Brain microvascular endothelial cell (primary cell): ENCODE results near the gene PPP3CA.

Experiments
- DNase-seq: peaks from one replicate; pipeline ENCODE4 v3.0.0-alpha.2; 2020
- H3K27ac ChIP-seq: fragments of 250-450 bp; sonication (Bioruptor Pico); 2 replicates; pipeline ENCODE4 v1.5.1; 2020; ENCODE audit warnings: mild to moderate bottlenecking, moderate library complexity
- H3K27me3 ChIP-seq: fragments of 250-450 bp; sonication (Bioruptor Pico); replicated peaks from 2 replicates; pipeline ENCODE4 v1.5.1; 2020; ENCODE audit warnings: mild to moderate bottlenecking
- H3K36me3 ChIP-seq: fragments of 250-450 bp; sonication (Bioruptor Pico); replicated peaks from 2 replicates; pipeline ENCODE4 v1.5.1; 2020; ENCODE audit warnings: mild to moderate bottlenecking
- H3K4me3 ChIP-seq: 2 replicates; pipeline ENCODE4 v1.5.1; 2011; ENCODE audit warnings: low read depth, mild to moderate bottlenecking, control low read depth, low read length, moderate library complexity
- in situ Hi-C: cut with HindIII; loops from 2 replicates; pipeline ENCODE4 v1.10.0; 2017; ENCODE audit warnings: low sequenced_read_pairs, low pct_ligation_motif_present
- TF ChIP-seq, protein P1 (sequence below): IDR thresholded peaks from 2 replicates; pipeline ENCODE4 v1.5.1; 2011; ENCODE audit warnings: low read depth, mild to moderate bottlenecking, moderate library complexity, low read length, control low read depth, inconsistent platforms; ENCODE audit errors: missing control alignments

PPP3CA gene

GRCh38 chr4:101147283-101147682, 200.0 kb downstream of the PPP3CA start:
- no peaks in the 10 kb centered on the region for H3K27me3 ChIP-seq
- no peak for DNase-seq
- TF ChIP-seq, protein P1, sequence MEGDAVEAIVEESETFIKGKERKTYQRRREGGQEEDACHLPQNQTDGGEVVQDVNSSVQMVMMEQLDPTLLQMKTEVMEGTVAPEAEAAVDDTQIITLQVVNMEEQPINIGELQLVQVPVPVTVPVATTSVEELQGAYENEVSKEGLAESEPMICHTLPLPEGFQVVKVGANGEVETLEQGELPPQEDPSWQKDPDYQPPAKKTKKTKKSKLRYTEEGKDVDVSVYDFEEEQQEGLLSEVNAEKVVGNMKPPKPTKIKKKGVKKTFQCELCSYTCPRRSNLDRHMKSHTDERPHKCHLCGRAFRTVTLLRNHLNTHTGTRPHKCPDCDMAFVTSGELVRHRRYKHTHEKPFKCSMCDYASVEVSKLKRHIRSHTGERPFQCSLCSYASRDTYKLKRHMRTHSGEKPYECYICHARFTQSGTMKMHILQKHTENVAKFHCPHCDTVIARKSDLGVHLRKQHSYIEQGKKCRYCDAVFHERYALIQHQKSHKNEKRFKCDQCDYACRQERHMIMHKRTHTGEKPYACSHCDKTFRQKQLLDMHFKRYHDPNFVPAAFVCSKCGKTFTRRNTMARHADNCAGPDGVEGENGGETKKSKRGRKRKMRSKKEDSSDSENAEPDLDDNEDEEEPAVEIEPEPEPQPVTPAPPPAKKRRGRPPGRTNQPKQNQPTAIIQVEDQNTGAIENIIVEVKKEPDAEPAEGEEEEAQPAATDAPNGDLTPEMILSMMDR: no peak
- no peaks in the 10 kb centered on the region for H3K36me3 ChIP-seq
- H3K27ac ChIP-seq: no peak overlapping the region
- H3K4me3 ChIP-seq: no peak overlapping the region
- in situ Hi-C loops: no loop called here

- H3K27ac ChIP-seq: no peak overlapping the region
- no peak for DNase-seq
- in situ Hi-C loops: no loop called here
- no peak overlapping the region for H3K4me3 ChIP-seq
- H3K27me3 ChIP-seq: no peaks in the 10 kb centered on the region
- TF ChIP-seq, protein P1: no peak
- H3K36me3 ChIP-seq: no peaks in the 10 kb centered on the region
Observed at GRCh38 chr4:101145021-101145420, 202.3 kb downstream of the PPP3CA start.

DNA sequence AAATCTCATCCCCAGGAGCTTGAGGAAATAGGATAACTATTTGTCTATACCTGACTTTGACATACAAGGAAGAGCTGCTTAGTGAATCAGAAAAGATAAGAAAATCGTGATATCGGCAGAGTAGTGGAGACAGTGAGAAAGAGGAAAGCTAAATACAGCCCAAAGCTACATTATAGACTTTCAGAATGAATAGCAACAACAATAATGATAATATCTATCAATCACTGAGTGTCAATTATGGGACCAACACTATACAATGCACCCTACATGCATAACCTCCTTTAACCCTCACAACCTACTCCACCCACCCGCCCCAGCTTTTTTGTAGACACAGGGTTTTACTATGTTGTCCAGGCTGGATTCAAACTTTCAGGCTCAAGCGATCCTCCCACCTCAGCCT, 205.1 kb downstream of the PPP3CA start:
- DNase-seq: no peak
- H3K36me3 ChIP-seq: no peaks in the 10 kb centered on the region

GRCh38 chr4:101141855-101142254, 205.5 kb downstream of the PPP3CA start:
- TF ChIP-seq, protein P1: no peak
- in situ Hi-C loops: no loop called here
- H3K36me3 ChIP-seq: no peaks in the 10 kb centered on the region
- H3K27me3 ChIP-seq: no peaks in the 10 kb centered on the region
- no peak overlapping the region for H3K4me3 ChIP-seq
- no peak for DNase-seq
- H3K27ac ChIP-seq: no peak overlapping the region

More for the DNA sequence above, 205.1 kb downstream of the PPP3CA start:
- TF ChIP-seq, protein P1: no peak
- no peak overlapping the region for H3K4me3 ChIP-seq
- no peaks in the 10 kb centered on the region for H3K27me3 ChIP-seq
- H3K27ac ChIP-seq: no peak overlapping the region
- in situ Hi-C loops: no loop called here

GRCh38 chr4:101141230-101141629, 206.1 kb downstream of the PPP3CA start:
- in situ Hi-C loops: no loop called here
- TF ChIP-seq, protein P1: no peak
- H3K27ac ChIP-seq: no peak overlapping the region

DNA sequence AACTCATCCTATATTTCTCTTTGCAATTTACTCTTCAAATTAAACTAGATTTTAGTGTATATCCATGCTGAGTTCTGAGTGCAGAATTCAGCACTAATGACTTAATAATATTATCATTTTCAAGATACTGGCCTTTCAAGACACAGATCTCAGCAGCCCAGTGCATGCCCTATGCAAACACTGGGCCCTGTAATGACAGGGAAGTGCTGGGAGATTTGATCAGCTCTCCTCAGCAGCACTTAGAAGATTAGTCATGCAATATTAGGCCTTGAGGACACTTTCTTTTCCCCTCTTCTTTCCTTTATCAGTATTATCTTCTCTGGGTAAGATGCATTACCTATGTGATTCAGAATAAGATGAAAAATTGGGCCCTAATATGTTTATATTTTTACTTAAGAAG, 207.1 kb downstream of the PPP3CA start:
- DNase-seq: no peak
- no peak overlapping the region for H3K4me3 ChIP-seq
- no peaks in the 10 kb centered on the region for H3K36me3 ChIP-seq
- TF ChIP-seq, protein P1: no peak
- in situ Hi-C loops: no loop called here
- H3K27me3 ChIP-seq: no peaks in the 10 kb centered on the region
- H3K27ac ChIP-seq: no peak overlapping the region

More at GRCh38 chr4:101141230-101141629, 206.1 kb downstream of the PPP3CA start:
- no peaks in the 10 kb centered on the region for H3K27me3 ChIP-seq
- no peak for DNase-seq
- no peaks in the 10 kb centered on the region for H3K36me3 ChIP-seq
- no peak overlapping the region for H3K4me3 ChIP-seq
